ENCODE data around the gene OSTF1.

- TF ChIP-seq CTCF (IDR thresholded peaks at IDR 0.05) (no peak), POLR2A (IDR thresholded peaks at IDR 0.05) (no peak)
These were observed 46.2 kb downstream of the OSTF1 start for GRCh38 chr9:75134495-75134894.
